Lower lobe of right lung (tissue), 2 donors: ENCODE measurements around the gene PNLIPRP1. TPM values are rescaled to one million over a fixed set of nuclear protein-coding genes. Genes with fewer than 3 reads are reported as not detected.

Experiments
- ATAC-seq, 2 donors: fragments of 200-7000 bp; cut with Tn5 transposase; one replicate each; pipeline ENCODE4 v1.9.1; 2020 to 2022; ENCODE audit warnings: mild to moderate bottlenecking in 2 of 2, moderate library complexity in 2 of 2
- DNase-seq: peaks from one replicate; pipeline ENCODE4 v3.0.0-alpha.2; 2020
- H3K27ac ChIP-seq: fragments of 200-600 bp; one replicate; pipeline ENCODE4 v1.8.0; 2022
- H3K27me3 ChIP-seq: fragments of 200-600 bp; one replicate; pipeline ENCODE4 v1.8.0; 2022; ENCODE audit warnings: low read depth
- H3K36me3 ChIP-seq: fragments of 200-600 bp; one replicate; pipeline ENCODE4 v1.8.0; 2022; ENCODE audit warnings: mild to moderate bottlenecking
- H3K4me1 ChIP-seq: fragments of 200-600 bp; one replicate; pipeline ENCODE4 v1.8.0; 2022
- H3K4me3 ChIP-seq: fragments of 200-600 bp; one replicate; pipeline ENCODE4 v1.8.0; 2022; ENCODE audit warnings: mild to moderate bottlenecking
- H3K9me3 ChIP-seq: fragments of 200-600 bp; one replicate; pipeline ENCODE4 v1.8.0; 2022
- intact Hi-C: fragments of 100-400 bp; cut with DNase I; formaldehyde crosslinking; loops from one replicate; pipeline ENCODE4 v1.11.0; 2022
- total RNA-seq: library from RNA; stranded (reverse); fragmentation: NEBNext Ultra II Directional; extraction: Animal tissue kit (Norgen Biotek cat#: 25700); gene quantifications from one replicate; pipeline ENCODE4 v1.2.1, GENCODE V29; 2021
- TF ChIP-seq, protein P1 (sequence below): fragments of 200-600 bp; IDR thresholded peaks from one replicate; pipeline ENCODE4 v1.8.0; 2022; ENCODE audit warnings: antibody characterized with exemption, mild to moderate bottlenecking
- donor health status: DM: no; HTN: yes; CAD: no; lungs with severe emphysema.

The PNLIPRP1 gene
- total RNA-seq, 1 donor from 2014 or later: not detected

DNA sequence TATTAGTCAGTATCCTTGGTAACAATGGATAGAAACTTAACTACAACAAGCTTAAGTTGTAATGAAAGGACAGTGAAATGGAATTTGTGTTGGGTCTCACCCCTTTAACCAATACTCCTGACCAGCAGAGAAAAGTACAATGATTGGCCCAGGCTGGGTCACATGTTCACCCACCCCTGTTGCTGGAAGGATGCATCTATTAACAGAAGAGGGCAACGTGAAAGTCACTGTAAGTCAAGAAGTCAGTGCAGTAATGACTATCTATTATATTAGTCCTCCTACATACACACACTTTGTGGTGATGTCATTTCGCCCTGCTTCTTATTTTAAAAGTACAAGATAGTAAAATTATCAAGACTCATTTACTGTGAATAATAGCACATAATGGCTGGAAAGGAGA, 46.2 kb downstream of the PNLIPRP1 start:
- intact Hi-C loops: no loop called here
- ATAC-seq (no peak), DNase-seq (no peak)
- H3K27ac ChIP-seq: no peak overlapping the region
- TF ChIP-seq, protein P1, sequence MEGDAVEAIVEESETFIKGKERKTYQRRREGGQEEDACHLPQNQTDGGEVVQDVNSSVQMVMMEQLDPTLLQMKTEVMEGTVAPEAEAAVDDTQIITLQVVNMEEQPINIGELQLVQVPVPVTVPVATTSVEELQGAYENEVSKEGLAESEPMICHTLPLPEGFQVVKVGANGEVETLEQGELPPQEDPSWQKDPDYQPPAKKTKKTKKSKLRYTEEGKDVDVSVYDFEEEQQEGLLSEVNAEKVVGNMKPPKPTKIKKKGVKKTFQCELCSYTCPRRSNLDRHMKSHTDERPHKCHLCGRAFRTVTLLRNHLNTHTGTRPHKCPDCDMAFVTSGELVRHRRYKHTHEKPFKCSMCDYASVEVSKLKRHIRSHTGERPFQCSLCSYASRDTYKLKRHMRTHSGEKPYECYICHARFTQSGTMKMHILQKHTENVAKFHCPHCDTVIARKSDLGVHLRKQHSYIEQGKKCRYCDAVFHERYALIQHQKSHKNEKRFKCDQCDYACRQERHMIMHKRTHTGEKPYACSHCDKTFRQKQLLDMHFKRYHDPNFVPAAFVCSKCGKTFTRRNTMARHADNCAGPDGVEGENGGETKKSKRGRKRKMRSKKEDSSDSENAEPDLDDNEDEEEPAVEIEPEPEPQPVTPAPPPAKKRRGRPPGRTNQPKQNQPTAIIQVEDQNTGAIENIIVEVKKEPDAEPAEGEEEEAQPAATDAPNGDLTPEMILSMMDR: no peak
- H3K27me3 ChIP-seq: no peaks in the 10 kb centered on the region
- no peak overlapping the region for H3K4me3 ChIP-seq
- H3K4me1 ChIP-seq: no peaks in the 10 kb centered on the region
- no peaks in the 10 kb centered on the region for H3K9me3 ChIP-seq
- no peaks in the 10 kb centered on the region for H3K36me3 ChIP-seq

- intact Hi-C loops: no loop called here
- no peak for DNase-seq
- H3K4me1 ChIP-seq: no peaks in the 10 kb centered on the region
Observed at GRCh38 chr10:116637830-116638229, 47.1 kb downstream of the PNLIPRP1 start.

GRCh38 chr10:116646502-116646901, 55.7 kb downstream of the PNLIPRP1 start:
- intact Hi-C loops: no loop called here
- Histone ChIP-seq H3K9me3 (peaks cover 6% of the 10 kb centered on the region), H3K27ac (no peak overlapping the region), H3K36me3 (no peaks in the 10 kb centered on the region), H3K4me3 (no peak overlapping the region), H3K4me1 (no peaks in the 10 kb centered on the region), H3K27me3 (peaks cover 3% of the 10 kb centered on the region)
- ATAC-seq (no peak), DNase-seq (no peak)
- TF ChIP-seq, protein P1: no peak

More at GRCh38 chr10:116637830-116638229, 47.1 kb downstream of the PNLIPRP1 start:
- H3K27me3 ChIP-seq: no peaks in the 10 kb centered on the region
- H3K9me3 ChIP-seq: no peaks in the 10 kb centered on the region
- ATAC-seq: no peak
- H3K36me3 ChIP-seq: no peaks in the 10 kb centered on the region
- H3K4me3 ChIP-seq: no peak overlapping the region
- no peak overlapping the region for H3K27ac ChIP-seq
- TF ChIP-seq, protein P1: no peak

- Histone ChIP-seq H3K4me1 (no peaks in the 10 kb centered on the region), H3K9me3 (peaks cover 6% of the 10 kb centered on the region), H3K27ac (no peak overlapping the region), H3K36me3 (no peaks in the 10 kb centered on the region), H3K4me3 (no peak overlapping the region), H3K27me3 (no peaks in the 10 kb centered on the region)
- no peak for ATAC-seq
- TF ChIP-seq, protein P1: no peak
- intact Hi-C loops: no loop called here
- no peak for DNase-seq
Observed at GRCh38 chr10:116648903-116649302, 58.1 kb downstream of the PNLIPRP1 start.

DNA sequence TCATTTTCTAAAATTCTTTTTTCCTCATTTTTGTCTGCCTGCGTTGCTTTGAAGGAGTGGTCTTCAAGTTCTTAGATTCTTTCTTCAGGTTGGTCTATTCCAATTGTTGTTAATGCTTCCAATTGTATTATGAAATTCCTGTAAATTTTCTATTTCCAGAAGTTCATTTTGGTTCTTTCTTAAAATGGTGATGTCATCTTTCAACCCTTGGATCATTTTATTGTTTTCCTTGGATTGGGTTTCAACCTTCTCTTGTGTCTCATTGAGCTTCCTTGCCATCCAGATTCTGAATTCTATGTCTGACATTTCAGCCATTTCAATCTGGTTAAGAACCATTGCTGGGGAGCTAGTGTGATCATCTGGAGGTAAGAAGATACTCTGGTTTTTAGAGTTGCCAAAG, 63.1 kb downstream of the PNLIPRP1 start:
- H3K36me3 ChIP-seq: no peaks in the 10 kb centered on the region
- H3K27ac ChIP-seq: no peak overlapping the region
- no peak for ATAC-seq
- peaks cover 3% of the 10 kb centered on the region for H3K27me3 ChIP-seq
- intact Hi-C loops: no loop called here
- H3K9me3 ChIP-seq: peaks cover 6% of the 10 kb centered on the region
- no peak for DNase-seq
- no peaks in the 10 kb centered on the region for H3K4me1 ChIP-seq
- no peak overlapping the region for H3K4me3 ChIP-seq
- TF ChIP-seq, protein P1: no peak

DNA sequence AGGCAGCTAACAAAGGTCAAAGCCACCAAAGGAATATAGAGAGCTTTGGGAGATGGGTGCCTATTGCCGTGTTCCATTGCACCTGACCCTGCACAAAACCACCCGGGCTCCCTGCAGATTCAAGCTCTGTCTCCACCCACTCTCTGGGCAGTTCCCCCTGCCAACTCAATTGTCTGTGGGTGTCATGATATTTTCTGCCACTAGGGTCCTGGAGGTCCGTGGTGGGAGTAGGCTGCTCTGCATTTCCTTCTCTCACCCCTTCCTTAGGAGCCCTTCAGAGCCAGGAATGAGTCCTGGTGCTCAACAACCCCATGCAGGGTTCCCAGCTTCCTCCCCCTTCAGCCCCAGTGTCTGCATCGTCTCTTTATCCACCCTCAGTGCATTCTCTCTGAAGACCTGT, 64.1 kb downstream of the PNLIPRP1 start:
- no peaks in the 10 kb centered on the region for H3K36me3 ChIP-seq
- ATAC-seq: no peak
- H3K27me3 ChIP-seq: peaks cover 3% of the 10 kb centered on the region
- TF ChIP-seq, protein P1: no peak
- H3K27ac ChIP-seq: no peak overlapping the region
- H3K4me1 ChIP-seq: no peaks in the 10 kb centered on the region
- no peak for DNase-seq
- H3K4me3 ChIP-seq: no peak overlapping the region
- H3K9me3 ChIP-seq: peaks cover 5% of the 10 kb centered on the region
- intact Hi-C loops: no loop called here
